HEK293 (cell line): ENCODE measurements around the gene STX1B.
A peak's percentile ranks its signal among the peaks of the same experiment; 100 is the strongest.

ENCODE experiments used
- CTCF ChIA-PET: fragments of 350-600 bp; formaldehyde crosslinking; extraction: SDS; loops from one replicate; lab custom pipeline; 2021; ENCODE audit warnings: antibody characterized with exemption; lab: Yijun Ruan, JAX
- POLR2A ChIA-PET: fragments of 300-600 bp; formaldehyde crosslinking; extraction: SDS; loops from one replicate; lab custom pipeline; 2020; ENCODE audit warnings: antibody characterized with exemption, inconsistent platforms; lab: Yijun Ruan, JAX
- H3K27ac ChIP-seq: fragments of 200-500 bp; sonication (Bioruptor generic); 2 replicates; pipeline ENCODE4 v1.5.1; 2014; ENCODE audit warnings: low read depth, low read length, control low read depth, inconsistent platforms; ENCODE audit errors: extremely low read depth
- H3K36me3 ChIP-seq, 2 experiments: fragments of 200-500 bp in 1 of 2; sonication (Bioruptor generic) in 1 of 2; 1 replicate in 1 of 2; 2 replicates in 1 of 2; pipeline ENCODE4 v1.5.1; 2014 to 2017; ENCODE audit warnings: inconsistent platforms in 2 of 2, low read length in 2 of 2; ENCODE audit not compliant: control insufficient read depth in 2 of 2, insufficient read depth in 1 of 2
- H3K4me1 ChIP-seq: fragments of 200-500 bp; sonication (Bioruptor generic); 2 replicates; pipeline ENCODE4 v1.5.1; 2014; ENCODE audit warnings: mild to moderate bottlenecking, low read length, inconsistent platforms; ENCODE audit not compliant: control insufficient read depth, insufficient read depth
- H3K4me3 ChIP-seq: 2 replicates; pipeline ENCODE4 v1.5.1; 2011; ENCODE audit warnings: low read depth, mild to moderate bottlenecking, control low read depth, low read length, moderate library complexity
- H3K9me3 ChIP-seq: fragments of 200-500 bp; sonication (Bioruptor generic); 2 replicates; pipeline ENCODE4 v1.5.1; 2014; ENCODE audit warnings: low read depth, low read length, inconsistent platforms; ENCODE audit not compliant: control insufficient read depth, insufficient read depth
- FEZF1 ChIP-seq: fragments of 450-650 bp; formaldehyde crosslinking; IDR thresholded peaks from 2 replicates; pipeline ENCODE4 v1.5.1; 2016; ENCODE audit warnings: missing biosample characterization, missing genetic modification characterization
- GLIS1 ChIP-seq: fragments of 450-650 bp; formaldehyde crosslinking; IDR thresholded peaks from 2 replicates; pipeline ENCODE4 v1.5.1; 2016; ENCODE audit warnings: missing biosample characterization, missing genetic modification characterization
- HOXD13 ChIP-seq: sonication (generic); formaldehyde crosslinking; IDR thresholded peaks from 2 replicates; pipeline ENCODE4 v1.8.0; 2022; ENCODE audit warnings: missing genetic modification reagents, borderline replicate concordance
- IKZF3 ChIP-seq: fragments of 450-650 bp; IDR thresholded peaks from 2 replicates; pipeline ENCODE4 v1.5.0; 2018; ENCODE audit warnings: missing biosample characterization, mild to moderate bottlenecking, missing genetic modification characterization, moderate library complexity
- MYNN ChIP-seq: fragments of 450-650 bp; formaldehyde crosslinking; IDR thresholded peaks from 2 replicates; pipeline ENCODE4 v1.5.1; 2016; ENCODE audit warnings: missing biosample characterization, missing genetic modification characterization, borderline replicate concordance
- SALL2 ChIP-seq: fragments of 450-650 bp; formaldehyde crosslinking; IDR thresholded peaks from 2 replicates; pipeline ENCODE4 v1.5.0; 2017; ENCODE audit warnings: missing biosample characterization, mild to moderate bottlenecking, missing genetic modification characterization, borderline replicate concordance
- SP2 ChIP-seq: fragments of 450-650 bp; formaldehyde crosslinking; IDR thresholded peaks from 2 replicates; pipeline ENCODE4 v1.5.1; 2016; ENCODE audit warnings: missing biosample characterization, missing genetic modification characterization
- SP3 ChIP-seq: fragments of 450-650 bp; formaldehyde crosslinking; IDR thresholded peaks from 2 replicates; pipeline ENCODE4 v1.5.1; 2016; ENCODE audit warnings: missing biosample characterization, missing genetic modification characterization
- TCF7L2 ChIP-seq: IDR thresholded peaks from 2 replicates; pipeline ENCODE4 v1.6.1; 2011; ENCODE audit warnings: low read depth, mild to moderate bottlenecking, inconsistent platforms, low read length, moderate library complexity, borderline replicate concordance
- YY2 ChIP-seq: fragments of 450-650 bp; formaldehyde crosslinking; IDR thresholded peaks from 2 replicates; pipeline ENCODE4 v1.5.1; 2016; ENCODE audit warnings: missing biosample characterization, missing genetic modification characterization
- ZBTB8A ChIP-seq: fragments of 450-650 bp; formaldehyde crosslinking; IDR thresholded peaks from 2 replicates; pipeline ENCODE4 v1.5.1; 2016; ENCODE audit warnings: missing biosample characterization, missing genetic modification characterization
- ZFP41 ChIP-seq: fragments of 450-650 bp; formaldehyde crosslinking; IDR thresholded peaks from 2 replicates; pipeline ENCODE4 v1.5.1; 2016; ENCODE audit warnings: missing biosample characterization, missing genetic modification characterization, borderline replicate concordance
- ZNF140 ChIP-seq: fragments of 450-650 bp; formaldehyde crosslinking; IDR thresholded peaks from 2 replicates; pipeline ENCODE4 v1.5.1; 2016; ENCODE audit warnings: missing biosample characterization, missing genetic modification characterization
- ZNF174 ChIP-seq: fragments of 450-650 bp; formaldehyde crosslinking; IDR thresholded peaks from 2 replicates; pipeline ENCODE4 v1.5.0; 2017; ENCODE audit warnings: missing biosample characterization, mild to moderate bottlenecking, missing genetic modification characterization
- ZNF335 ChIP-seq: fragments of 450-650 bp; formaldehyde crosslinking; conservative IDR thresholded peaks from 2 replicates; pipeline ENCODE4 v1.5.1; 2016; ENCODE audit warnings: missing biosample characterization, missing genetic modification characterization
- ZNF341 ChIP-seq: fragments of 450-650 bp; formaldehyde crosslinking; IDR thresholded peaks from 2 replicates; pipeline ENCODE4; 2016; ENCODE audit warnings: low read depth, missing biosample characterization, missing genetic modification characterization
- ZNF629 ChIP-seq: fragments of 450-650 bp; formaldehyde crosslinking; IDR thresholded peaks from 2 replicates; pipeline ENCODE4 v1.5.1; 2017; ENCODE audit warnings: missing biosample characterization, missing genetic modification characterization
- ZNF76 ChIP-seq: fragments of 450-650 bp; formaldehyde crosslinking; IDR thresholded peaks from 2 replicates; pipeline ENCODE4; 2016; ENCODE audit warnings: low read depth, missing biosample characterization, missing genetic modification characterization, borderline replicate concordance
- TF ChIP-seq, protein P1 (sequence below): fragments of 450-650 bp; IDR thresholded peaks from 2 replicates; pipeline ENCODE4 v1.5.1; 2018; ENCODE audit warnings: missing biosample characterization, mild to moderate bottlenecking, missing genetic modification characterization
- TF ChIP-seq, protein P2 (sequence below): fragments of 450-650 bp; formaldehyde crosslinking; IDR thresholded peaks from 2 replicates; pipeline ENCODE4 v1.5.1; 2016; ENCODE audit warnings: missing biosample characterization, missing genetic modification characterization
- TF ChIP-seq, protein P3 (sequence below): sonication (generic); formaldehyde crosslinking; IDR thresholded peaks from 2 replicates; pipeline ENCODE4 v1.8.1; 2022; ENCODE audit warnings: mild to moderate bottlenecking, moderate library complexity, missing genetic modification reagents
- TF ChIP-seq, protein P4 (sequence below): fragments of 450-650 bp; formaldehyde crosslinking; IDR thresholded peaks from 2 replicates; pipeline ENCODE4 v1.5.1; 2016; ENCODE audit warnings: missing biosample characterization, missing genetic modification characterization

The STX1B gene

DNA sequence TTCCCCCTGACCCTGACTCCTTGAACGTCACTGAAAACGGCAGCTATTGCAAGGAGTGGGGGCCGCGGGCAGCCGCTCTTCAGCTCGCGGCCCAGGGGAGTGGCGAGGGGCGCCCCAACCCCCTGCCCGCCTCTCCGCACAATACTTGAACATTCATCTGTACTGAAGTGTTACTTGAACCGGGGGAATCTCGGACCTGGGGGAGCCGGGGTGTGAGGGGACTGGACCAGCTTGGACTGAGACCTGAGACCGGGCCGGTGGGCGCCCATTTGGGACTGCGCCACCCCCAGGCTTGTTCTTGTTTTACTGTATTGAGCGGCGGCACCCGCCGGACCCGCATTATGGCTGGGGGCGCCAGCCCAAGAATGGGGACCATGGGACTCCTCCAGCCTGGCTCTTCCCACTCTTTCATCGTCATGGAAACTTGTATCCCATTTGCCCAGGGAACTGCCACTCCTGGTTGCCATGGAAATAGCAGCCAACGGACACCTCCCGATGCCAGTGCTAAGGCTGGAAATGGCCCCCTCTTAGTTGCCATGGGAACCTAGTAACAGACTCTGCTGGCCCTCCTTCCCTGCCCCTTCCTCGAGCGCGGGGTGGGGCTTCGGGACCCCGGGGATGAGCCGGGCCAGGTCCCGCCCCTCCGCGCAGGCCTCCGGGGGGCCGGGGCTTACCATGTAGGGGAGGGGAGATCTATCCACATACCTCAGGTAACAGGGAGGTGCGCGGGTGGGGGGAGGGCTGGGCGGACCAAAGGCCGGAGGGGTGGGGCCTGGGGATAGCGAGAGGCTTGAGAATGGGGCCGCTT lies 62.4 kb downstream of the STX1B start:
- CTCF ChIA-PET: interaction anchor here (0.6 to 0.7 kb wide), 3 partner anchors 13 to 38 kb away, joined by 3 to 6 read pairs (median 4); no protein-coding TSS in a partner anchor
- POLR2A ChIA-PET: no interaction called here
- H3K27ac ChIP-seq: peak overlapping the region; percentile 45; the same call in 1 of the 2 replicates
- H3K4me1 ChIP-seq: no peaks in the 10 kb centered on the region
- H3K4me3 ChIP-seq: peak overlapping the region; percentile 69
- TF ChIP-seq ZNF335 (0 out of 2 replicates have a peak, but pooled peaks have one; percentile 1), ZNF629 (tag by site-specific recombination) (no peak), FEZF1 (tag by site-specific recombination) (peak; percentile 99), SALL2 (no peak), ZFP41 (tag by site-specific recombination) (no peak), SP3 (tag by site-specific recombination) (peak; percentile 82), YY2 (tag by site-specific recombination) (no peak), TCF7L2 (no peak), SP2 (tag by site-specific recombination) (peak; percentile 90), ZNF76 (tag by site-specific recombination) (peak; percentile 16; the same call in 1 of the 2 replicates), HOXD13 (CRISPR knock-in tag) (no peak), MYNN (tag by site-specific recombination) (peak; percentile 70; the same call in 1 of the 2 replicates), GLIS1 (peak; percentile 83), ZNF140 (tag by site-specific recombination) (no peak), IKZF3 (tag by site-specific recombination) (peak; percentile 74), ZNF174 (no peak), ZBTB8A (tag by site-specific recombination) (no peak), ZNF341 (tag by site-specific recombination) (peak; percentile 87)
- TF ChIP-seq, protein P1, sequence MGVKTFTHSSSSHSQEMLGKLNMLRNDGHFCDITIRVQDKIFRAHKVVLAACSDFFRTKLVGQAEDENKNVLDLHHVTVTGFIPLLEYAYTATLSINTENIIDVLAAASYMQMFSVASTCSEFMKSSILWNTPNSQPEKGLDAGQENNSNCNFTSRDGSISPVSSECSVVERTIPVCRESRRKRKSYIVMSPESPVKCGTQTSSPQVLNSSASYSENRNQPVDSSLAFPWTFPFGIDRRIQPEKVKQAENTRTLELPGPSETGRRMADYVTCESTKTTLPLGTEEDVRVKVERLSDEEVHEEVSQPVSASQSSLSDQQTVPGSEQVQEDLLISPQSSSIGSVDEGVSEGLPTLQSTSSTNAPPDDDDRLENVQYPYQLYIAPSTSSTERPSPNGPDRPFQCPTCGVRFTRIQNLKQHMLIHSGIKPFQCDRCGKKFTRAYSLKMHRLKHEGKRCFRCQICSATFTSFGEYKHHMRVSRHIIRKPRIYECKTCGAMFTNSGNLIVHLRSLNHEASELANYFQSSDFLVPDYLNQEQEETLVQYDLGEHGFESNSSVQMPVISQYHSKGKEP (tag by site-specific recombination): no peak
- TF ChIP-seq, protein P2, sequence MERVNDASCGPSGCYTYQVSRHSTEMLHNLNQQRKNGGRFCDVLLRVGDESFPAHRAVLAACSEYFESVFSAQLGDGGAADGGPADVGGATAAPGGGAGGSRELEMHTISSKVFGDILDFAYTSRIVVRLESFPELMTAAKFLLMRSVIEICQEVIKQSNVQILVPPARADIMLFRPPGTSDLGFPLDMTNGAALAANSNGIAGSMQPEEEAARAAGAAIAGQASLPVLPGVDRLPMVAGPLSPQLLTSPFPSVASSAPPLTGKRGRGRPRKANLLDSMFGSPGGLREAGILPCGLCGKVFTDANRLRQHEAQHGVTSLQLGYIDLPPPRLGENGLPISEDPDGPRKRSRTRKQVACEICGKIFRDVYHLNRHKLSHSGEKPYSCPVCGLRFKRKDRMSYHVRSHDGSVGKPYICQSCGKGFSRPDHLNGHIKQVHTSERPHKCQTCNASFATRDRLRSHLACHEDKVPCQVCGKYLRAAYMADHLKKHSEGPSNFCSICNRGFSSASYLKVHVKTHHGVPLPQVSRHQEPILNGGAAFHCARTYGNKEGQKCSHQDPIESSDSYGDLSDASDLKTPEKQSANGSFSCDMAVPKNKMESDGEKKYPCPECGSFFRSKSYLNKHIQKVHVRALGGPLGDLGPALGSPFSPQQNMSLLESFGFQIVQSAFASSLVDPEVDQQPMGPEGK: peak; percentile 90
- TF ChIP-seq, protein P3, sequence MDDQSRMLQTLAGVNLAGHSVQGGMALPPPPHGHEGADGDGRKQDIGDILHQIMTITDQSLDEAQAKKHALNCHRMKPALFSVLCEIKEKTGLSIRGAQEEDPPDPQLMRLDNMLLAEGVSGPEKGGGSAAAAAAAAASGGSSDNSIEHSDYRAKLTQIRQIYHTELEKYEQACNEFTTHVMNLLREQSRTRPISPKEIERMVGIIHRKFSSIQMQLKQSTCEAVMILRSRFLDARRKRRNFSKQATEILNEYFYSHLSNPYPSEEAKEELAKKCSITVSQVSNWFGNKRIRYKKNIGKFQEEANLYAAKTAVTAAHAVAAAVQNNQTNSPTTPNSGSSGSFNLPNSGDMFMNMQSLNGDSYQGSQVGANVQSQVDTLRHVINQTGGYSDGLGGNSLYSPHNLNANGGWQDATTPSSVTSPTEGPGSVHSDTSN (CRISPR knock-in tag): peak; percentile 74; the same call in 1 of the 2 replicates
- TF ChIP-seq, protein P4, sequence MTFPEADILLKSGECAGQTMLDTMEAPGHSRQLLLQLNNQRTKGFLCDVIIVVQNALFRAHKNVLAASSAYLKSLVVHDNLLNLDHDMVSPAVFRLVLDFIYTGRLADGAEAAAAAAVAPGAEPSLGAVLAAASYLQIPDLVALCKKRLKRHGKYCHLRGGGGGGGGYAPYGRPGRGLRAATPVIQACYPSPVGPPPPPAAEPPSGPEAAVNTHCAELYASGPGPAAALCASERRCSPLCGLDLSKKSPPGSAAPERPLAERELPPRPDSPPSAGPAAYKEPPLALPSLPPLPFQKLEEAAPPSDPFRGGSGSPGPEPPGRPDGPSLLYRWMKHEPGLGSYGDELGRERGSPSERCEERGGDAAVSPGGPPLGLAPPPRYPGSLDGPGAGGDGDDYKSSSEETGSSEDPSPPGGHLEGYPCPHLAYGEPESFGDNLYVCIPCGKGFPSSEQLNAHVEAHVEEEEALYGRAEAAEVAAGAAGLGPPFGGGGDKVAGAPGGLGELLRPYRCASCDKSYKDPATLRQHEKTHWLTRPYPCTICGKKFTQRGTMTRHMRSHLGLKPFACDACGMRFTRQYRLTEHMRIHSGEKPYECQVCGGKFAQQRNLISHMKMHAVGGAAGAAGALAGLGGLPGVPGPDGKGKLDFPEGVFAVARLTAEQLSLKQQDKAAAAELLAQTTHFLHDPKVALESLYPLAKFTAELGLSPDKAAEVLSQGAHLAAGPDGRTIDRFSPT (tag by site-specific recombination): no peak
- no peaks in the 10 kb centered on the region for H3K9me3 ChIP-seq
- peaks cover 20 to 35% of the 10 kb centered on the region in 2 experiments; a peak in 2 of 3 replicates for H3K36me3 ChIP-seq
